LNCaP clone FGC (cell line): Measurements from ENCODE around the gene PTPRT.
"Not testable (repeated sequence)": the region's sequence is repeated elsewhere in the genome, so short reads cannot be mapped to it uniquely, and the experiment has no call there.

Experiments used
- DNase-seq: peaks from one replicate; pipeline ENCODE4 v3.0.0-alpha.2; 2011; ENCODE audit warnings: low read depth
- H3K4me3 ChIP-seq: 2 replicates; pipeline ENCODE4 v1.5.1; 2011; ENCODE audit warnings: mild to moderate bottlenecking, low read depth, low read length, control low read depth
- TF ChIP-seq, protein P1 (sequence below): IDR thresholded peaks from 2 replicates; pipeline ENCODE4 v1.5.1; 2012; ENCODE audit warnings: mild to moderate bottlenecking; ENCODE audit not compliant: control insufficient read depth, insufficient read depth; ENCODE audit errors: extremely low read depth

Gene PTPRT

DNA sequence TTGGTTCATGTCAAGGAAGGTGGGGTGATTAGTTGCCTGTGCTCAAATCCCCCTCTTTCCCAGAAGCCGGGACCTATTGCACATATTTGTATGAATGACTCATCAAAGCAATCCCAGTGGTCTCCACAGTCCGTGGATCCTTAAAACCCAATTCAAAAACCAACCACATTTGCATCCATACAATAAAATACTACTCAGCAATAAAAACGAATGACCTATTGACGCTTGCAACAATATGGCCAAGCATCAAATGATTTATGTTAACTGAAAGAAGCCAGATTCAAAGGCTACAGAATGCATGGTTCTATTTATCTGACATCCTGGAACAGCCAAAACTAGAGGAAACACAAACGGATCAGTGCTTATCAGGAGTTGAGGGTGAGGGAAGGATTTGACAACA, 275.4 kb downstream of the PTPRT start:
- TF ChIP-seq, protein P1, sequence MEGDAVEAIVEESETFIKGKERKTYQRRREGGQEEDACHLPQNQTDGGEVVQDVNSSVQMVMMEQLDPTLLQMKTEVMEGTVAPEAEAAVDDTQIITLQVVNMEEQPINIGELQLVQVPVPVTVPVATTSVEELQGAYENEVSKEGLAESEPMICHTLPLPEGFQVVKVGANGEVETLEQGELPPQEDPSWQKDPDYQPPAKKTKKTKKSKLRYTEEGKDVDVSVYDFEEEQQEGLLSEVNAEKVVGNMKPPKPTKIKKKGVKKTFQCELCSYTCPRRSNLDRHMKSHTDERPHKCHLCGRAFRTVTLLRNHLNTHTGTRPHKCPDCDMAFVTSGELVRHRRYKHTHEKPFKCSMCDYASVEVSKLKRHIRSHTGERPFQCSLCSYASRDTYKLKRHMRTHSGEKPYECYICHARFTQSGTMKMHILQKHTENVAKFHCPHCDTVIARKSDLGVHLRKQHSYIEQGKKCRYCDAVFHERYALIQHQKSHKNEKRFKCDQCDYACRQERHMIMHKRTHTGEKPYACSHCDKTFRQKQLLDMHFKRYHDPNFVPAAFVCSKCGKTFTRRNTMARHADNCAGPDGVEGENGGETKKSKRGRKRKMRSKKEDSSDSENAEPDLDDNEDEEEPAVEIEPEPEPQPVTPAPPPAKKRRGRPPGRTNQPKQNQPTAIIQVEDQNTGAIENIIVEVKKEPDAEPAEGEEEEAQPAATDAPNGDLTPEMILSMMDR = no peak
- H3K4me3 ChIP-seq = no peak overlapping the region
- DNase-seq = no peak

DNA sequence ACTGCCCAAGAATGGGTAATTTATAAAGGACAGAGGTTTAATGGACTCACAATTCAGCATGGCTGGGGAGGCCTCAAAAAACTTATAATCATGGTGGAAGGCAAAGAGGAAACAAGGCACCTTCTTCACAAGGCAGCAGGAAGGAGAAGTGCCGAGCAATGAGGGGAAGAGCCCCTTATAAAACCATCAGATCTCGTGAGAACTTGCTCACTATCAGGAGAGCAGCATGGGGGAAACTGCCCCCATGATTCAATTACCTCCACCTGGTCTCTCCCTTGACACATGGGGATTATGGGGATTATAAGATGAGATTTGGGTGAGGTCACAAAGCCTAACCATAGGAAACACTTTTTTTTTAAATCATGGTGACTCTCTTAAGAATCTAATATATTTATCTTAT, 278.9 kb downstream of the PTPRT start:
- DNase-seq, H3K4me3 ChIP-seq: not testable (repeated sequence)

DNA sequence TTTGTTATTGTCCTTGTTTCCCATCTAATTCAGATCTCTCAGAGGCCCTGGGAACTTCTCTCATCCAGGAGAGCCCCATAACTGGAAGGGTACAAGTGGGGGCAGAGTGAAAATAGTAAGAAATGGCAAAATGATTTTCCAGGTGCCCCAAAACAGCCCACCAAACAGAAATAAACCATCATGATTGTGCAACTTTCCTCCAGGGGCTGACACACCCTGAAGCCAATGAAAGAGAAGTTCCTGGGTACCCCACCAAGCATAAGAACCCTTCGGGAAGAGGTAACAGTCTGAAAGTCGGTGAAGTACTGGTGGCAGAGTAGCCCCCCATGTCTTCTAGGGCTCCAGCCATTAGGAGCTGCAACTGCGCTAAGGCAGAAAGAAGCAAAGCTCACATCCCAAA, 282.0 kb downstream of the PTPRT start:
- no peak for DNase-seq
- H3K4me3 ChIP-seq = no peak overlapping the region
- TF ChIP-seq, protein P1 = no peak

DNA sequence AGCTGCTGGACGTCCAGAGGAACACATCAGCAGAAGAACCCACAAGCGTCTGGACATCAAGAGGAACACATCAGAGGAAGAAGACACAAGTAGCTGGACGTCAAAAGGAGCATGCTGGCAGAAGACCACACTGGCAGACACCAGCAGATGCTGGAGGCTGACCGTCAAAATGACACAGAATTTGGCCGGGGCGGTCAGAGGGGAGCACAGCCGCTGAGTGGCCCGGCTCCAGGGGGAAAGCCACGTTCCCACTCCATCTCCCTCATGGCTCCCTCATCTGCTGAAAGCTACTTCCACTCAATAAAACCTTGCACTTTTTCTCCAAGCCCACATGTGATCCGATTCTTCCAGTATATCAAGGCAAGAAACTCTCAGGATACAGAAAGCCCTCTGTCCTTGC, 283.6 kb downstream of the PTPRT start:
- no peak overlapping the region for H3K4me3 ChIP-seq
- no peak for DNase-seq
- TF ChIP-seq, protein P1 = no peak

DNA sequence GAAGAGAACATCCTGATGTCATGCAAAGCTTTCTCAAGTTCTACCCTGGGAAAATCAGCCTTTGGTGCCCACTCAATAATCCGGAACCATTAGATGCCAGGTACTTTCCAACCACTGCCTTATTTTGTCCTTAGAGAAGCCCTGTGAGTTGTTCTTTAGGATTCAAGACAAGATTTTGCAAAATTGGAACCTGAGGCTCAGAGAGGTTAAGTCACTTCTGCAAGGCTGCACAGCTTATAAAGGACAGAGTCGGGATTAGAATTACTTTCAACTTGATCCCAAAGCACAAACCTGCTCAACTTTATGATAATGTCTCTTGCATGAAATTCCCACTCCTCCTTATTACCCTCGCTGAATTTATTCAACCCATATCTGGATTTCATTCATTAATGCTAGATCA, 287.2 kb downstream of the PTPRT start:
- no peak for DNase-seq
- TF ChIP-seq, protein P1 = no peak

DNA sequence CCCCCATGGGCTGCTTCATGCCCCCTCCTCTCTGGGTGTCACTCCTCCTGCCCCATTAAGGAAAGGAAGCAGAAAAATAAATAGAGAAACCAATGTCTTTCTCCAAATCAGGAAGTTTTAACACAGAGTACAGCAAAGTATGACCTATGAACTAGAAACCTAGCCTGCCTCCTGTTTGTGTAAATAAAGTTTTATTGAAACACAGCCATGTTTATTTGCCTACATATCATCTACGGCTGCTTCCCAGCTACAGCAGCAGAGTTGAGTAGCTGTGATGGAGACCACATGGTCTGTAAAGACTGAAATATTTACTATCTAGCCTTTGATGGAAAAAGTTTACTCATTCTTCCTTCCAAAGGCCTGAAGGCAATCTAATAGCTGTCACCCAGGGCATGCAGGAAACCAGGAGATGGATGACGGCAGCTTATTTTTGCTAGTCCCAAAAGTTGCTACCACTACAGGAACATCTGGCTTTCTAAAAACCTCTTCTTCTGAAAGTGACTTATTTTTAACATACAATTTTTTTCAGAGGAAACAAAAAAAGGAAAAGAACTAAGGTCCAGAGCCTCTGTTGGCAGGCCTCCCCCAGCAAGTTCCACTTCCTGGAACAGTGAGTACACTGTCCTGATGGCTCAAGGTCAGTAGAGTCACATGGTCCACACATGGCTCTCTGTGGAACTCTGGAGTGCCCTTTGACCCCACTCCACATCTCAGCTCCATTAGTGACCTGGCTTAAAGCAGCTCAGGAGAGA, 287.8 kb downstream of the PTPRT start:
- no peak for DNase-seq
- H3K4me3 ChIP-seq = no peak overlapping the region
- TF ChIP-seq, protein P1 = no peak

More for the DNA sequence above, 287.2 kb downstream of the PTPRT start:
- H3K4me3 ChIP-seq = no peak overlapping the region

DNA sequence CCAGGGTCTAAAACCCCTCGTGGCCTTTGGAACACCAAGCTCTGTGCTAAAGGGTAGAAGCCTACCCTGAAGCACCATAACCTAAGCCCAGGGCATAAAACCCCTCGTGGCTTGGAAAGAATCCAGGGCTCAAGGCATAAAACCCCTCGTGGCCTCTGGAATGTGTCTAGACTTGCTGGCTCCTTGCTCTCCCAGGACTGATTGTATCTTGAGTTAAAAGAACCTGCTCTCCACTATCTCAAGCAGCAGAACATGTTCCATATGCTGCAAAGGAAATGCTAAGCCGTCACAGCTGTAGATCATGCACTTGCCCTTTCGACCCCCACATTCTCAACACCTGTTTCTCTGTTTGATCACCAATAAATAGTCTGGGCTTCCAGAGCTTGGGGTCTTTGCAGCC, 288.9 kb downstream of the PTPRT start:
- DNase-seq, H3K4me3 ChIP-seq: not testable (repeated sequence)

DNA sequence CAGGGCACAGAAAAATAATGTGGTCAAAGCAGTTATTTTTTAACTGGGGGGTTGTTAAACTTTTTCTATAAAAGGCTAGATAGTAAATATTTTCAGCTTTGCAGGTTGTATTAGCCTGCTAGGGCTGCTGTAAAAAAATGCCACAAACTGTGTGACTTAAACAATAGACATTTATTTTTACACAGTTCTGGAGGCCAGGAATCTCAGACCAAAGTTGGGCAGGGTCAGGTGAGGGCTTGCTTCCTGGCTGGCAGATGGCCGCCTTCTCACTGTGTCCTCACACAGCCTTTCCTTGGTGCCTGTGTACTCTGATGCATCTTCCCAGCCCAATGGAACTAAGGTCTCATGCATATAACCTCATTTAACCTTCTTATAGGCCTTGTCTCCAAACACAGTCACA, 294.7 kb downstream of the PTPRT start:
- TF ChIP-seq, protein P1 = no peak
- H3K4me3 ChIP-seq = no peak overlapping the region
- no peak for DNase-seq
